ENCODE data around the gene CCND1.
A peak's percentile ranks its signal among the peaks of the same experiment; 100 is the strongest.

Gene CCND1

DNA sequence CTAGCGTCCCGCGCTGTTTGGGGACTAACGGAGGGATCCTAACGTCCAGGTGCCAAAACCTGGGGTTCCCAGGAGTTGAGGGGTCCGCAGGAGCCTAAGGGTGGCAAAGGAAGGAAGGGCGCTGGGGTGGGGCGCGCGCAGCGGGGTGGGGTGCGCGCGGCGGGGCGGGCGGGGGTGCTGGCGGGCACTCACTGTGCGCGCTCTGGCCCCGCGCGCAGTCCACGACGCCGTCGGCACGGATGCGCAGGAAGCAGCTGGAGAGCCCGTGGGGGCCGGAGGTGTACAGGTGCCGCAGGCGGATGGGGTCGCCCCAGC is 62.5 kb downstream of the CCND1 start:
- H3K9me3 ChIP-seq (ENCODE audit: insufficient read depth, low read length), result no peaks in the 10 kb centered on the region
- peaks cover 10% of the 10 kb centered on the region for H3K4me1 ChIP-seq (ENCODE audit: insufficient read depth, insufficient read length)
- peak overlapping the region; percentile 64 for H3K9ac ChIP-seq (ENCODE audit: insufficient read length, low read depth)
- peaks cover 26% of the 10 kb centered on the region for H3K27me3 ChIP-seq (ENCODE audit: insufficient read depth, insufficient read length)
- no peak for DNase-seq (ENCODE audit: low read depth, low spot score)
- H3K4me3 ChIP-seq (ENCODE audit: insufficient read length, low read depth), result peak overlapping the region; percentile 39
- TF ChIP-seq SUZ12 (IDR thresholded peaks at IDR 0.05; ENCODE audit: extremely low read depth, insufficient read depth, insufficient read length) (no peak), ZNF274 (IDR thresholded peaks at IDR 0.05; ENCODE audit: low read depth, low read length) (no peak), YY1 (IDR thresholded peaks at IDR 0.05; ENCODE audit: insufficient read depth, insufficient read length) (no peak)
- peaks cover 7% of the 10 kb centered on the region for H3K36me3 ChIP-seq (ENCODE audit: insufficient read depth, insufficient read length, low read length)
